GM12878 (cell line): ENCODE measurements around the gene IKZF5. TPM values are rescaled to one million over a fixed set of nuclear protein-coding genes. Genes with fewer than 3 reads are reported as not detected.

Source experiments
- ATAC-seq: fragments of 200-7000 bp; cut with Tn5 transposase; 3 replicates; pipeline ENCODE4 v1.9.1; 2020; ENCODE audit warnings: mild to moderate bottlenecking, moderate library complexity
- BruUV-seq: library from RNA; stranded (reverse); fragments of 400-500 nt; replicated peaks from 2 replicates; lab custom pipeline; 2021; lab: Mats Ljungman, UMichigan
- CTCF ChIA-PET: fragments of 300-600 bp; sonication (Branson Sonifier 250); formaldehyde crosslinking; extraction: SDS; loops from one replicate; lab custom pipeline; 2021; ENCODE audit warnings: inconsistent platforms; lab: Yijun Ruan, JAX
- POLR2A ChIA-PET: fragments of 350-600 bp; formaldehyde crosslinking; extraction: SDS; loops from one replicate; lab custom pipeline; 2021; ENCODE audit warnings: inconsistent platforms; lab: Charles Lee
- RAD21 ChIA-PET: fragments of 300-600 bp; sonication (Branson Sonifier 250); formaldehyde crosslinking; loops from one replicate; lab custom pipeline; 2023; ENCODE audit warnings: antibody characterized with exemption; ENCODE audit not compliant: unreplicated experiment; lab: Charles Lee
- SMC1A ChIA-PET: fragments of 300-600 bp; sonication (Branson Sonifier 250); formaldehyde crosslinking; loops from one replicate; lab custom pipeline; 2023; ENCODE audit not compliant: unreplicated experiment, uncharacterized antibody; lab: Charles Lee
- DNase-seq: peaks from one replicate; pipeline ENCODE4 v3.0.0-alpha.2; 2011; ENCODE audit warnings: low read depth, low spot score
- FAIRE-seq: peaks from 3 replicates; lab custom pipeline; 2011; peaks lifted over from hg19 to GRCh38; lab: Jason Lieb, UNC
- H2AFZ ChIP-seq: 2 replicates; pipeline ENCODE4 v1.6.0; 2011; ENCODE audit warnings: low read depth, low read length, control low read depth; ENCODE audit not compliant: control insufficient read depth
- H3K27ac ChIP-seq: 2 replicates; pipeline ENCODE4 v1.5.1; 2011; ENCODE audit warnings: control low read depth; ENCODE audit not compliant: control insufficient read depth, insufficient read depth
- H3K27me3 ChIP-seq, 2 experiments: replicated peaks in 1 of 2; 2 replicates each; pipeline versions ENCODE4 v1.6.0 to v1.6.1; 2011; ENCODE audit warnings: low read length in 1 of 2; ENCODE audit not compliant: control insufficient read depth in 2 of 2, insufficient read depth in 2 of 2
- H3K36me3 ChIP-seq, 2 experiments: 2 replicates each; pipeline ENCODE4 v1.5.1; 2011; ENCODE audit warnings: low read length in 1 of 2; ENCODE audit not compliant: control insufficient read depth in 2 of 2, insufficient read depth in 2 of 2
- H3K4me1 ChIP-seq: 2 replicates; pipeline ENCODE4 v1.6.1; 2011; ENCODE audit warnings: mild to moderate bottlenecking, low read length, moderate library complexity, mixed read lengths; ENCODE audit not compliant: control insufficient read depth, insufficient read depth
- H3K4me2 ChIP-seq: 2 replicates; pipeline ENCODE4 v1.6.0; 2011; ENCODE audit warnings: control low read depth; ENCODE audit not compliant: control insufficient read depth, insufficient read depth
- H3K4me3 ChIP-seq: fragments of 200-600 bp; sonication (generic); 2 replicates; pipeline ENCODE4 v1.5.1; 2016
- H3K79me2 ChIP-seq: 2 replicates; pipeline ENCODE4 v1.6.0; 2011; ENCODE audit warnings: low read length; ENCODE audit not compliant: control insufficient read depth, insufficient read depth
- H3K9ac ChIP-seq: 2 replicates; pipeline ENCODE4 v1.8.0; 2011; ENCODE audit warnings: low read length, control low read depth, mixed read lengths; ENCODE audit not compliant: control insufficient read depth, insufficient read depth
- H3K9me3 ChIP-seq: replicated peaks from 3 replicates; pipeline ENCODE4 v1.5.1; 2011; ENCODE audit warnings: mild to moderate bottlenecking, low read length; ENCODE audit not compliant: control insufficient read depth, insufficient read depth
- H4K20me1 ChIP-seq: 2 replicates; pipeline ENCODE4 v1.6.0; 2011; ENCODE audit not compliant: control insufficient read depth, insufficient read depth
- ATF7 ChIP-seq: fragments of 450-650 bp; IDR thresholded peaks from 2 replicates; pipeline ENCODE4 v1.6.1; 2016; ENCODE audit warnings: low read depth, mild to moderate bottlenecking
- CBFB ChIP-seq: IDR thresholded peaks from 2 replicates; pipeline ENCODE4 v1.6.1; 2016; ENCODE audit warnings: antibody characterized with exemption, low read depth
- EED ChIP-seq: sonication (generic); IDR thresholded peaks from 2 replicates; pipeline ENCODE4 v1.6.1; 2016; ENCODE audit warnings: antibody characterized with exemption, low read depth
- GATAD2B ChIP-seq: fragments of 450-650 bp; conservative IDR thresholded peaks from 2 replicates; pipeline ENCODE4 v1.6.1; 2017; ENCODE audit warnings: low read depth, mild to moderate bottlenecking, moderate library complexity
- HDAC2 ChIP-seq: fragments of 200-600 bp; sonication (generic); IDR thresholded peaks from 2 replicates; pipeline ENCODE4 v1.6.1; 2017
- IKZF1 ChIP-seq: fragments of 450-650 bp; conservative IDR thresholded peaks from 2 replicates; pipeline ENCODE4 v1.6.1; 2017; ENCODE audit warnings: antibody characterized with exemption, mild to moderate bottlenecking
- LARP7 ChIP-seq: fragments of 450-650 bp; IDR thresholded peaks from 2 replicates; pipeline ENCODE4 v1.6.1; 2017; ENCODE audit warnings: mild to moderate bottlenecking
- MTA3 ChIP-seq: IDR thresholded peaks from 2 replicates; pipeline ENCODE4 v1.6.1; 2012; ENCODE audit warnings: low read length, inconsistent platforms, borderline replicate concordance
- NBN ChIP-seq: fragments of 450-650 bp; IDR thresholded peaks from 2 replicates; pipeline ENCODE4 v1.6.1; 2016
- NR2C2 ChIP-seq: IDR thresholded peaks from 2 replicates; pipeline ENCODE4 v1.6.1; 2011; ENCODE audit warnings: borderline replicate concordance, low read depth; ENCODE audit not compliant: control insufficient read depth, insufficient read length
- PBX3 ChIP-seq: IDR thresholded peaks from 2 replicates; pipeline ENCODE4 v1.6.1; 2011; ENCODE audit warnings: mild to moderate bottlenecking, low read depth, low read length, moderate library complexity; ENCODE audit not compliant: insufficient replicate concordance
- PKNOX1 ChIP-seq: fragments of 450-650 bp; IDR thresholded peaks from 2 replicates; pipeline ENCODE4 v1.6.1; 2016; ENCODE audit warnings: mild to moderate bottlenecking
- SIN3A ChIP-seq: IDR thresholded peaks from 2 replicates; pipeline ENCODE4 v1.6.1; 2012; ENCODE audit warnings: low read depth, low read length, improper control_type of control experiment
- SREBF1 ChIP-seq: IDR thresholded peaks from 2 replicates; pipeline ENCODE4 v1.6.1; 2012; ENCODE audit warnings: mild to moderate bottlenecking, low read length
- TARDBP ChIP-seq: IDR thresholded peaks from 2 replicates; pipeline ENCODE4 v1.6.1; 2016; ENCODE audit warnings: borderline replicate concordance
- TCF3 ChIP-seq: IDR thresholded peaks from 2 replicates; pipeline ENCODE4 v1.6.1; 2012; ENCODE audit warnings: low read depth, mild to moderate bottlenecking, low read length, borderline replicate concordance; ENCODE audit not compliant: insufficient read depth
- WRNIP1 ChIP-seq: IDR thresholded peaks from 2 replicates; pipeline ENCODE4 v1.6.1; 2011; ENCODE audit warnings: low read depth, low read length, improper control_type of control experiment, borderline replicate concordance
- WGBS: methylation state at CpG from one replicate; pipeline ENCODE4 v1.1.6; 2016; ENCODE audit warnings: low lambda C conversion rate; ENCODE audit not compliant: insufficient replicate concordance, insufficient coverage; ENCODE audit errors: missing lambda C conversion rate; 5-methylcytosine and 5-hydroxymethylcytosine counted together
- in situ Hi-C: fragments of 300-500 bp; cut with MboI; formaldehyde crosslinking; loops from 9 replicates; pipeline ENCODE4 v1.14.3; 2018; ENCODE audit warnings: mixed read lengths
- intact Hi-C: fragments of 100-400 bp; cut with micrococcal nuclease; formaldehyde crosslinking; loops from one replicate; pipeline ENCODE4 v1.14.2; 2022; ENCODE audit not compliant: unreplicated experiment
- polyA plus RNA-seq, 11 experiments: library from polyadenylated mRNA; depleted of rRNA in 4 of 11; unstranded in 6 of 11; stranded (reverse) in 5 of 11; fragments of >200 nt; fragmentation: Nextera tagmentation in 4 of 11; fragmentation: Illumina TruSeq in 1 of 11; extraction: Ambion mirVana in 4 of 11; extraction: Trizol in 1 of 11; gene quantifications; 1 replicate in 1 of 11; 2 replicates in 10 of 11; pipeline versions ENCODE4 v1.2.1 to v1.2.3, GENCODE V29; 2011 to 2016; ENCODE audit warnings: inconsistent platforms in 2 of 11, missing spikeins in 2 of 11, low read depth in 1 of 11
- total RNA-seq, 4 experiments: library from RNA; depleted of rRNA in 3 of 4; stranded (reverse); fragments of >200 nt in 3 of 4; fragmentation: Illumina TruSeq in 1 of 4; extraction: Trizol in 1 of 4; gene quantifications; 2 replicates each; pipeline versions ENCODE4 v1.2.1 to v1.2.3, GENCODE V29; 2013 to 2021

Gene IKZF5
- total and polyA plus RNA-seq, 10 of the 15 experiments (the other 5 are each of a cell fraction or from before 2014, with no cell fraction given): 5.3 to 23.2 (median 11.8) TPM

- H3K4me3 ChIP-seq: no peak overlapping the region
- intact Hi-C loops: no loop called here
- in situ Hi-C loops: no loop called here
Measured at GRCh38 chr10:123034332-123034731, 25.7 kb upstream of the IKZF5 start.

GRCh38 chr10:123031124-123031523 is 22.5 kb upstream of the IKZF5 start:
- no peaks in the 10 kb centered on the region for H3K36me3 ChIP-seq
- FAIRE-seq (no peak), DNase-seq (no peak), ATAC-seq (no peak)
- H3K79me2 ChIP-seq: no peaks in the 10 kb centered on the region
- no peaks in the 10 kb centered on the region for H3K9me3 ChIP-seq
- intact Hi-C loops (no loop called here), in situ Hi-C loops (no loop called here)
- H3K27me3 ChIP-seq: no peaks in the 10 kb centered on the region
- BruUV-seq: no TSS peak
- no peaks in the 10 kb centered on the region for H3K4me1 ChIP-seq
- RAD21 ChIA-PET: no interaction called here
- WGBS: 95% methylated on average over 1 of the region's 1 CpG
- no peak overlapping the region for H3K4me2 ChIP-seq
- CTCF ChIA-PET: interaction anchor here (1.2 to 1.7 kb wide), 2 partner anchors 10 to 12 kb away, joined by 5 read pairs; no protein-coding TSS in a partner anchor
- SMC1A ChIA-PET: interaction anchor here (1.9 kb wide), 1 partner anchor 11 kb away, joined by 6 read pairs; no protein-coding TSS in a partner anchor
- H3K9ac ChIP-seq: no peak overlapping the region
- no peaks in the 10 kb centered on the region for H4K20me1 ChIP-seq
- H2AFZ ChIP-seq: no peak overlapping the region
- POLR2A ChIA-PET: no interaction called here
- no peak overlapping the region for H3K4me3 ChIP-seq
- no peak overlapping the region for H3K27ac ChIP-seq
- no peak for TF ChIP-seq TARDBP
- no peak for TF ChIP-seq GATAD2B
- TF ChIP-seq CBFB: no peak
- no peak for TF ChIP-seq MTA3
- no peak for TF ChIP-seq HDAC2
- TF ChIP-seq PBX3: no peak
- TF ChIP-seq EED: no peak
- TF ChIP-seq SIN3A: no peak
- no peak for TF ChIP-seq ATF7
- no peak for TF ChIP-seq PKNOX1
- TF ChIP-seq LARP7: no peak
- no peak for TF ChIP-seq WRNIP1
- TF ChIP-seq TCF3: no peak
- TF ChIP-seq NR2C2: no peak
- TF ChIP-seq NBN: no peak
- no peak for TF ChIP-seq SREBF1

More at GRCh38 chr10:123034332-123034731, 25.7 kb upstream of the IKZF5 start:
- no peaks in the 10 kb centered on the region for H3K9me3 ChIP-seq
- H3K36me3 ChIP-seq: 0 out of 4 replicates have a peak, but pooled peaks cover 0 to 4% of the 10 kb centered on the region in 2 experiments
- H2AFZ ChIP-seq: no peak overlapping the region
- no peak overlapping the region for H3K9ac ChIP-seq
- H3K27me3 ChIP-seq: no peaks in the 10 kb centered on the region
- ChIA-PET RAD21 (no interaction called here), CTCF (interaction anchor here (1.1 to 2.5 kb wide), 3 partner anchors 8 to 13 kb away, joined by 3 to 22 read pairs (median 7); no protein-coding TSS in a partner anchor), SMC1A (interaction anchor here (0.7 to 1.7 kb wide), 4 partner anchors 9 to 89 kb away, joined by 3 to 6 read pairs (median 4); no protein-coding TSS in a partner anchor), POLR2A (no interaction called here)
- no peak overlapping the region for H3K27ac ChIP-seq
- no peak overlapping the region for H3K4me2 ChIP-seq
- peaks cover 5% of the 10 kb centered on the region for H3K4me1 ChIP-seq
- no TSS peak for BruUV-seq
- H3K79me2 ChIP-seq: no peaks in the 10 kb centered on the region
- TF ChIP-seq LARP7 (no peak), IKZF1 (no peak)
- FAIRE-seq (no peak), DNase-seq (no peak), ATAC-seq (no peak)
- H4K20me1 ChIP-seq: no peaks in the 10 kb centered on the region
